Stimulated activated CD4-positive, alpha-beta T cell treated with anti-CD3 and anti-CD28 coated beads, Interleukin-1b, Interleukin-23, amount 100 ng/mL, for 24 hours (primary cell): ENCODE results near the gene SMAD4.
"Not testable (repeated sequence)": the region's sequence is repeated elsewhere in the genome, so short reads cannot be mapped to it uniquely, and the experiment has no call there.

Experiments
- DNase-seq, 4 experiments: peaks; one replicate each; pipeline ENCODE4 v3.0.0-alpha.2; 2020; ENCODE audit warnings: low read depth in 4 of 4, low spot score in 1 of 4

The SMAD4 gene

DNA sequence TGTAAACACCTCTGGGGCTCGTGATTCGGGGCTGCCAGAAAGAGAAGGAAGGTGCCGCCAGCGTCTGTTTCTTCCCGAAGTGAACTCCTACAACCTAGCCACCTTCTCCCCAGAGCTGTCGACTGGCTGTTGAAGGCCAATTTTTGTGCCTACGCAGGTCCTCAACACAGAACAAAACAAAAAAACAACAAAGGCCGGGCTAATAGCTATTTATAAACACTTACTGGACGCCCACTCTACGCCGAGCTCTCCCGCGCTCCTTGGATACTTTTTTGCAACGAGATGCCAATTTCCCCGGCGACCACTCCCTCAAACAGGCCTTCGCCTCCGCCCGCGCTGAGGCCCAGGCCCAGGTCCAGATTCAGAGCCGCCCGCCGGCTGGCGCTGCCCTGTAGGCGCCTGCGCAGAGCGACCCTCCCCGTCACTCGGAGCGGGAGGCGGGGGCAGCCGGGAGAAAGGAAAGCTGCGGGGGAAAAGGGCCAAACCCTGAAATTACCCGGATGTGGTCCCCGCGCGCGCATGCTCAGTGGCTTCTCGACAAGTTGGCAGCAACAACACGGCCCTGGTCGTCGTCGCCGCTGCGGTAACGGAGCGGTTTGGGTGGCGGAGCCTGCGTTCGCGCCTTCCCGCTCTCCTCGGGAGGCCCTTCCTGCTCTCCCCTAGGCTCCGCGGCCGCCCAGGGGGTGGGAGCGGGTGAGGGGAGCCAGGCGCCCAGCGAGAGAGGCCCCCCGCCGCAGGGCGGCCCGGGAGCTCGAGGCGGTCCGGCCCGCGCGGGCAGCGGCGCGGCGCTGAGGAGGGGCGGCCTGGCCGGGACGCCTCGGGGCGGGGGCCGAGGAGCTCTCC lies at the start of gene SMAD4:
SMAD4 (plus strand) TSS at position 520 of the 843 bp plus-strand sequence. CDS start 16,834 bp downstream, outside the sequence.
- peak; percentile 96 to 99 (median 98) for DNase-seq

DNA sequence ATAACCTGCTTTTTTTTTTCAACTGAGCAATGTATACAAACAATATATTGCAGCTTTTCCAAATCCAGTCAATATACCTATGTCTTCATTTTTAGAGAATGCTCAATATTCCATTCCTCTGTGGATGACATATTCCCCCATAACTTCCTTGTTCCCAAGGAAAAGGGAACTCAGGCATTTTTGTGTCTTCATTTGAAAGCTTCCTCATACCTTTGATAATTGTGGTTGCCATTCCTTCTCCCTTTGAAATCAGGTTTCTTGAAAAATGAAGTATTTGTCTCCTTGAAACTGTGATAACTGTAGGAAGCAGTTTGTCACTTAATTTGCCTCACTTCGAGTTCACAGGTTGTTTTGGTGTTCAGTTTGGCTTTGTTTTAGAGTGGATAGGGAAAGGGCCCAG lies 48.6 kb upstream of the SMAD4 start:
- no peak for DNase-seq

DNA sequence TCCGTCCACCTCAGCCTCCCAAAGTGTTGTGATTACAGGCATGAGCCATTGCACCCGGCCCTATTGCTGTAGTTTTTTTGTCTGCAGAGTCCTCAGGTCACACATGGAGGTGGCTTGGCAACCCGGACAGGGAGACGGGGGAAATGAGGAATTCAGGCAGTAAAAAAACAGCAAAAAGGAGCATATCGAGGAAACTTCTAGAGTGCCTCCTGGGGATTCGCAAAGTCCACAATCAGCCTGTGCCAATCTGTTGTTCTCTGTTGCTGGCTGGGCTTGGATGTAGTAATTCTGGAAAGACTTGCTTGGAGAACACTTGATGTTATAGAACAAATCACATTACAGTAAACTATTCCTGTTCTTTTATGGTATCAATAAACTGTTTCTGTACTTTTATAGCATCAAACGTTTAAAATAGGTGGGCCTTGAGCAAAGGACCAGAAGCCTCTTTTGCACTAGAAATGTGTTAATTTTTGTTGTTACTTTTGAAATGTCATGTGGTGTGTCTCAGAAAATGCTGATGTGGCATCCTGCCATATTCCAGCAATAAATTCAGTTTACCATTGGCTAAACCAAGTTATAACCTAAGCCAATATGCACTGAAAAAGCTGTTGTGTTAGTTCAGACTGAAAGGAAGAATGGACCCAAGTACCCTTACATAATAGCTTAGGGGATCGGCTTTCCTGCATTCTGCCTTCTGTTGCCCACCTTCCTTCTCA lies 47.8 kb upstream of the SMAD4 start:
- DNase-seq = no peak

DNA sequence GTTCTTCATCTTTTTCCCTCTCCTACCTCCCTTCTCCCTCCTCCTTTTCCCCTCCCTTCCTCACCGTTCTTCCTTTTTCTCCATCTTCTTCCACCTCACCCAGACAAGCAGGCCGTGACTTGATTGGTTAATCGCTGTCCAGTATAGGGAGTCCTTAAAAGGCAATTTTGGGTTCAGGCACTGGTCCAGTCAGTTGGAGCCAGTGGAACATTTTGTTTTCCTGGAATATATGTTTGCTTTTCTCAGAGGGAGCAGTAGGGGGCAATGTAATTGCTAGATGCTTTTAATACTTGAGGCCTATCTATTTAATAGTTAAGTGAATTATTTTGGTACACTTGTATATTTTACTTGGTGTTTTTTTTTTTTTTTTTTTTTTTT lies 47.2 kb upstream of the SMAD4 start:
- no peak for DNase-seq

DNA sequence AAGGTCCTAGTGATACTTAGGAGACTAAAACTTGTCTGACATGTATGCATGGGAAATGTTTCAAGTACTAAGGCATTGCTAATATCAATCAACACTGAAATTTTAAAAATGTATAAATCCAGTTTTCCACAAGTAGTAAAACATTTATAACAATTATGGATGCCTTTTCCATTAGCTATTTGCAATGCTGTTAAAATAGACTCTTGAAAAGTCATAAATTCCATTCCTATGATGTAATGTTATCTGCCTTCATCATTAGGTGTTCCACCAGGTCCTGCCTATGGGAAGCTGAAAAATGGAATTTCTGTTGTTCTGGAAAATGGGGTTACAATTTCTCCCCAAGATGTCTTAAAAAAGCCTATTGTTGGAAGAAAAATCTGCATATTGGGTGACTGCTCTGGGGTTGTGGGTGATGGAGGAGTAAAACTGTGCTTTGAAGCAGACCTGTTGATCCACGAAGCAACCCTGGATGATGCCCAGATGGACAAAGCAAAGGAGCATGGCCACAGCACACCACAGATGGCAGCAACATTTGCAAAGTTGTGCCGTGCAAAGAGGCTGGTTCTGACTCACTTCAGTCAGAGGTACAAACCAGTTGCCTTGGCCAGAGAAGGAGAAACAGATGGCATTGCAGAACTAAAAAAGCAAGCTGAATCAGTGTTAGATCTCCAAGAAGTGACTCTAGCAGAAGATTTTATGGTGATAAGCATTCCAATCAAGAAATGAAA lies 43.5 kb upstream of the SMAD4 start:
- no peak for DNase-seq

DNA sequence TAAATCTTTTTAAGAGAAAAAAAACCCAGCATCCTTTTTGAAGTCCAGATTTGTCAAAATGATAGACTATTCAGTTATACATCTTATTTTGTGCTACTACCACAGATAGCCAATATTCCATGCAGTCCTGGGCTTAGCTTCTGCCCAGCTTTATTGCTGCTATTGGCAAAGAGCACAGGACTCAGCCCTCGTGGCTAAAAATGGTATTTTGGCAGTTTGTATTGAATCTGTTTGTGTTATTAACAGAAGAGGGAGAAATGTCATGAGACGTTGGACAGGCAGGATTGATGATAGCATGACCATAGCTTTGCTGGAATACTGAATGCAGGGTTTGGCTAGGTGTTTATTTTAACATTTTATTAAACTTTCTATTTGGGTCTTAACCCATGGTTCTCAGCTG lies 42.8 kb upstream of the SMAD4 start:
- no peak for DNase-seq

DNA sequence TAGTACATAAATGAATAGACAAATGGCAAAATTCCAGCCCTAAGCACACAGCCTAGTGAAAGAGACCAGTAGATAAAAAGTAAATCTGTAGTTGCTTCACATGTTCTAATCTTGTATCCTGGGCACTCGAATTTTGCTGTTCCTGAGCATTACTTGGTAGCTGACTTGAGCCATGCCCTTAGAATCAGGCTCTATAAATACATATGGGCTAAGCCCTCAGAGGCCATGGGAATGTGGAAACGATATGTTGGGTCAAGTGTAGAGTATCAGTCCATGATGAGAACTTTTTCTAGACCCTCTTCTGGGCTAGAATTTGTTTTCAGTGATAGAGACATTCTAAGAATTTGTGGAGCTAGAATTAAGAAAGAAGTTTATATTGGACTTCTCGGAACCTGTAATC lies 40.3 kb upstream of the SMAD4 start:
- DNase-seq = no peak

DNA sequence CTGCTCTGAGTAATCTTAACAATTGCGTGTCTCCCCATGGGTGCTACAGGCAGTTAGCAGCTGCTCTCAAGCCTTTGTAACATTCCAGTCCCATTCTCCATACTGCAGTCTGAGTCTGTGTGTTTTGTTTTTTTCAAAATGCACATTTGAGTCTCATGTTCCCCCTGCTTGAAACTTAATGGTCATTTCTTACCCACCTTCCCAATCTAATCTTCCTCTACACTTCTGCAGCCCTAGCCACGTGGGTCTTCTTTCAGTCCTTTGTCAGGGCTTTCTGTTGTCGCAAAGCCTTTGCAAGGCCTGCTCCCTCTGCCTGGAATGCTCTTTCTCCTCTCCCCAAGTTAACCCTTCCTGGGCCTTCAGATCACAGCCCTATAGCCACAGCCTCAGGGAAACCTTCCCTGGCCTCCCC lies 37.7 kb upstream of the SMAD4 start:
- DNase-seq = no peak

DNA sequence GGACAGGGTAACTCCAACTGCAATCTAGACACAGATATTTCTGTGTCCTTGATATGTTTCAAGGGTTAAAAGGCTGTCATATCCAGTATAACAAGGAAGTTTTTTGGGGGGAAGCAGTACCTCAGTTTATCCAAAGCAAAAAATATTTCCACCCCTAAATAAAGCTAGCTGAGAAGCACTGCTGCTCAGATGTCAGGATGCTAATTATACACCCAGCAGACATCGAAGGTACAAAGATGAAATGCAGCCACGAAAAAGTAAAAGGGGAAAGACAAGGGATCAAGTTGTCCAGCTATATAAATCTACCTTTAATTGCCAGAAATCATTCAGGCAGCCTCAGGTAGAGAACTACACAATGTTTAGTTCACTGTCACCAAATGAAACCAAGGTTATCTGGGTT lies 36.0 kb upstream of the SMAD4 start:
- DNase-seq = no peak

DNA sequence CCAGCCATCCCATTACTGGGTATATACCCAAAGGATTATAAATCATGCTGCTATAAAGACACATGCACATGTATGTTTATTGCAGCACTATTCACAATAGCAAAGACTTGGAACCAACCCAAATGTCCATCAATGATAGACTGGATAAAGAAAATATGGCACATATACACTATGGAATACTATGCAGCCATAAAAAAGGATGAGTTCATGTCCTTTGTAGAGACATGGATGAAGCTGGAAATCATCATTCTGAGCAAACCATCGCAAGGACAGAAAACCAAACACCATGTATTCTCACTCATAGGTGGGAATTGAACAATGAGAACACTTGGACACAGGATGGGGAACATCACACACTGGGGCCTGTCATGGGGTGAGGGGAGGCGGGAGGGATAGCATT lies 26.8 kb upstream of the SMAD4 start:
- DNase-seq = not testable (repeated sequence)

DNA sequence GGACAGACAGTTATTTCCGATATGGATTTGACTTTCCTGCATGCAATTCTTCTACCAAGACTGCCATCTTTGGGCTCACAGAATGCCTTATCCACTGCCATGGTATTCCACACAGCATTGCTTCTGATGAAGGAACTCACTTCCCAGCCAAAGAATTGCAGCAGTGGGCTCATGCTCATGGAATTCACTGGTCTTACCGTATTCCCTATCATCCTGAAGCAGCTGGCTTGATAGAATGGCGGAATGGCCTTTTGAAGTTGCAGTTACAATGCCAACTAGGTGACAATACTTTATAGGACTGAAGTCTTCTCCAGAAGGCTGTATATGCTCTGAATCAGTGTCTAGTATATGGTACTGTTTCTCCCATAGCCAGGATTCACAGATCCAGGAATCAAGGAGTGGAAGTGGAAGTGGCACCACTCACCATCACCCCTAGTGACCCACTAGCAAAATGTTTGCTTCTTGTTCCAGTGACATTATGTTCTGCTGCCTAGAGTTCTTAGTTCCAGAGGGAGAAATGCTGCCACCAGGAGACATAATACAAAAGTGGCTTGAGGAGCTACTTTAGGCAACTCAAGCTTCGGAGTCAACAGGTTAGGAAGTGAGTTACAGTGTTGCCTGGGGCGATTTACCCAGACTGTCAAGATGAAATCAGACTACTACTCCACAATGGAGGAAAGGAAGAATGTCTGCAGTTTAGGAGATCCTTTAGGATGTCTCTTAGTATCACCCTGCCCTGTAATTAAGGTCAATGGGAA lies 23.8 kb upstream of the SMAD4 start:
- DNase-seq = no peak

DNA sequence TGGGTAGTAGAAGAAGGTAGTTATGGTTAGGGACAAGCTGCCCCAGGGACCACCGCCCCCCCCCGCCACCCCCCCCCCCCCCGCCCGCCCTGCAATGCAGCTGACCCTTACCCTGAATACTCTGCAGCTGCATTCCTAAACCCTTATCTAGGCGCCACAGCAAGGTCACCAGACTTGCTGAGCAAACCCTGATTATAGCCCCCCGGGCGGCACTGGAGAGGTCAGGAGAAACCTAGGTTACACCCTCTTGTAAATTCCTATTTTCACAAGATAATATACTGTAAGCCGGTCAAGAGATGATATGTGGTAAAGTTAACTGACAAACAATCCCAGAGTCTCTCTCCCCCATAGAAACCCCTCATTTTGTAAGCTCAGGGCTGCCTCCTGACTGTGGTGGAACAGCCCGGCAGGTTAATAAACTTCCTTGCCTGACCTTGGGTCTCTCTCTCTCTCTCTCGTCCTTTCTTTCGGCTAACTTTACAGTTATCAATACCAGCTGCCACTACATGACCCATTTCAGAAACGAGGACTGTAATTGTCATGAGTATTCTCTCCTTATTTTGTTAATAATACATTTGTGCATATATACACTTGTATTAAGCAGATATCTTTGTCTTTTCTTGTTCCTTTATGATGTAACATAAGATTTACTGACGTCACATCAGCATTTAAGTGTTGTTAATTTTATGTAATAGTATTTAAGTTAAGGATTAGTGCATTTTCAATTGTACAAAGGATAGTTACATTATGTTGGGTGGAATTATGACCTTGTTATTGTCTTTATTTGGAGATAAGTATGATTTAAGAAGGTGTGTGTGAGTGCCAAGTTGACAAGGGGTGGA lies 22.8 kb upstream of the SMAD4 start:
- no peak for DNase-seq

DNA sequence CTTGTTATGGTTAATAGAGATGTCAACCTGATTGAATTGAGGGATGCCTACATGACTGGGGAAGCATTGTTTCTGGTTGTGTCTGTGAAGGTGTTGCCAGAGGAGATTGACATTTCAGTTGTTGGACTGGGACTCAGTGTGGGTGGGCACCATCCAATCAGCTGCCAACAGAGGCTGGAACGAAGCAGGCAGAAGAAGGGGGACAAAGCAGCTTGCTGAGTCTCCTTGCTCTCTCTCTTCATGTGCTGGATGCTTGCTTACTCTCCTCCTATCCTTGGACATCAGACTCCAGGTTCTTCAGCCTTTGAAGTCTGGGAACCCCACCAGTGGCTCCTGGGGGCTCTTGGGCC lies 22.2 kb upstream of the SMAD4 start:
- DNase-seq = no peak

DNA sequence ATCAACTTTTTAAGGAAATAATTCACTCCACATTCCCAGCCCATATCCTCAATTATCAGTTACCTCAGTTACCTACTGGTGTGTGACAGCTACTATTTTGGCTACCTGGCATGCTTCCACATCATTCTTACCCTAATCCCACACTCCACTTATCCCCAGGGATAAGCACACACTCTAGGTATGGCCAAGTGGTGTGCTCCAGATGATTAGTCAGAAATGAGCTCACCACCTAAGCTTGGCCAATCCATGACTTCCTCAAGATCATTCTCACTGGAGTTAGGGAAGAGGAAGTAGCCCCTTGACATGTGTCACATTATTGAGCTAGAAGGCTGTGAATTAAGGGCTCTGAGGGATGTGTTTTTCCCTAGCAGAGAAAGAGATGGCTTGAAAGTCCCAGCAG lies 20.9 kb upstream of the SMAD4 start:
- DNase-seq = no peak

DNA sequence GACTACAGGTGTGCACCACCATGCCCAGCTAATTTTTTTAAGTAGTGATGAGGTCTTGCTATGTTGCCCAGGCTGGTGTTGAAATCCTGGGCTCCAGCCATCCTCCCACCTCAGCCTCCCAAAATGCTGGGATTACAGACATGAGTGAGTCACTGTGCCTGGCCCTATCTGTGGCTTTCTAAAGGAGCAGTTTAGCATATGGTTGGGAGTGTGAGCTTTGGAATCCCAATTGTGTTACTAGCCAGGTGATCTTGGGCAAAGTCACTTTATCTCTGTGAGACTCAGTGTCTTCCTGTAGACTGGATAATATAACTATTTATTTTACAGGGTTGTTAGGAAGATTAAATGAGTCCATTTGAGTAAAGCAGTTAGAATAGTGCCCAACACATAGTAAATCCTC lies 19.8 kb upstream of the SMAD4 start:
- no peak for DNase-seq

DNA sequence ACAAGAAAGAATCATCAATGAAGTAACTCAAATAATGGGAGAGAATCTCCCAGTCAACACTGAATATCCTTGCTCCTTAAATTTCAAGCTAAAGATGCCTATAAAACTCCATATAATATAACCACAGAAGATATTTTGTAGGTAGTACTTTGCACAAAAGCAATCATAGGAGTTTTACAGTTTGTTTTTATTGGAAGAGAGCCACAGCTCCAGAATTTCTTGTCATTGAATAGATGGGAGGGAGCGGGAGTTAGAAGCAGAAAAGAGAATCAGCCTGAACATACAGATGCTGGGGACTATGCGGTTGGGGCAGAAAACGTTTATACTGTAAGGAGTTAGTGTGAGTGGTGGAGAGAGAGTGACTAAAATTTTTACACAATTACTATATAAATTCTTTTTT lies 18.3 kb upstream of the SMAD4 start:
- DNase-seq = no peak

DNA sequence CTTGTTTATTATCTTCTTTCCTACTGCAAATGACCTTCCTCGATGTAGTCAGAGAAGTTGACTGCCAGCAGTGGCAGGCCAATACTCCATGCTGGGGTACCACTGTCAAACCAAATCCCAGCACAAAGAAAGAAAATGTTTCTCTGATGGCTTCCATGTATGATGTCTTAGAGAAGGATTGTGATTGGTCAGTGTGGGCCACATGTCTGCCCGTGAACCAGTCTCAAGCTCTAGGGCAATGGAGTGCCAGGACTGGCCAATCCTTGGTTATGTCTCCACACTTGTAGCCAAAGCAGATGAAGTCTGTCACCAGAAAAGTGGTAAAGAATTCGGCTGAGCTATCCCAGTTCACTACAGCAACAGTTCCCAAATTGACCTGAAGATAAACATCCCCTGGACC lies 17.6 kb upstream of the SMAD4 start:
- DNase-seq = no peak

DNA sequence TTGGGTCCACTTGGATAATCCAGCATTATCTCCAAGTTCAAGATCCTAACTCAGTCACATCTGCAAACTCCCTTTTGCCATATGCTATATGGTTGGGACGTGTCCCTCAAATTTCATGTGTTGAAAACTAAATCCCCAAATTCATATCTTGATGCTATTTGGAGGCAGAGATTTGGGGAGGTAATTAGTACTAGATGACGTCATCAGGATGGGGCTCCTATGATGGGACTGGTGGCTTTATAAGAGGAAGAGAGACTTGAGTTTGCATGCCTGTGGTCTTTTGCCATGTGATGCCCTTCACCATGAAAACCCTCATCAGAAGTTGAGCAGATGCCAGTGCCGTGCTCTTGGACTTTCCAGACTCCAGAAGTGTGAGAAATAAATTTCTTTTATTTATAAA lies 16.8 kb upstream of the SMAD4 start:
- DNase-seq = no peak

DNA sequence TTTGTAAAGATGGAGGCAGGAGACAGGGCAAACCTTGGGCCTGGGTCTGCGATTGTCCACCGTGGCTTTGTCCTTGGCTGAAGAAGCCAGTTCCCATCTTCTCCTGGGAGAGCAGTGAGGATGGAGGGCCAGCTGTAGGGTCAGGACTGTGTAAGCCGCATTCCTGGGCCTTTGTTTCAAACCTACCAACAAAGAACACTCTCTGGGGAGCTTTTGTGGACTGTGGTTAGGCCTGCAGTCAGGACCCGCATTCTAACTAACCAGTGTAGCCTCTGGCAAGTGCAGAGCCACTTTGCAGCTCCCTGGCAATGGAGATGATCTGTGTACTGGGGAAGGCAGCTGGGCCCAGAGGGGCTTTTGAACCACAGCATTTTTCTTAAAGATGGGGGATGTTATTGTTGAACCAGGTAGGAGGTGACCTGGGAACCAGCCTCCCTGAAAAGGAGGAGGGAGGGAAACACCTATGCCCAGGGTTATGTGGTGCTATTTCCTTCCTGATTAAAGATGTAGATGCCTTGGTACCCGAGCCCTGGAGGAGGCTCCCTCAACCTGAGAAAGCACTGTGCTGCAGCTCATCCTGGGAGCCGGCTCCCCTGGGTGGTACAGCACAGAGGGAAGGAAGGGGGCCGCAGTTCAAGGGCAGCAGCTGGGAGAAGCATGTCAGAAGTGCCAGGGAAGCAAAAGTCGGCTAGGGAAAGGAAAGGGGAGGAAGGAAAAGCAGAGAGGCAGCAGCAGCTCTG lies 12.7 kb upstream of the SMAD4 start:
- no peak for DNase-seq

DNA sequence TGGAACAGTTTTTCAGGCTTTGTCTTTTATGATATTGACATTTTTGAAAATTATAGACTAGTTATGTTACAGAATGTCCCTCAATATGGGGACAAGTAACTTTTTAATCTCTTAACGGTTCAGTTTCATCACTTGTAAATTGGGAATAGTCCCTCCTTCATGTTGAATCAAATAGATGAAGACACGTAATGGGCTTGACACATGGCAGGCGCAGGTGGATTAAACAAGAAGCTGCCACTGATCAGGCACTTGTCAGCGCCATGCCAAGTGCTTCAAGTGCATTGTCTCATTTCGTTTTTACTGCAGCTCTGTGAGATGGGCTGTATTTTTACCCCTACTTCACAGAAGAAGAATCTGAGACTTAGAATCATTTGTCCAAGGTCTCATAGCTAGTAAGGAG lies 9.5 kb upstream of the SMAD4 start:
- DNase-seq = no peak
